Myocyte (in vitro differentiated cells): ENCODE measurements around the gene ORMDL3. TPM values are rescaled to one million over a fixed set of nuclear protein-coding genes. Genes with fewer than 3 reads are reported as not detected.
A peak's percentile ranks its signal among the peaks of the same experiment; 100 is the strongest.
"Not testable (repeated sequence)": the region's sequence is repeated elsewhere in the genome, so short reads cannot be mapped to it uniquely, and the experiment has no call there.

ENCODE experiments used
- DNase-seq: peaks from one replicate; pipeline ENCODE4 v3.0.0-alpha.2; 2012; ENCODE audit warnings: low read depth
- total RNA-seq: library from RNA; depleted of rRNA; stranded (reverse); fragments of >200 nt; gene quantifications from 2 replicates; pipeline ENCODE4 v1.2.3, GENCODE V29; 2014

ORMDL3 gene
- total RNA-seq, 1 donor from 2014 or later, result 34.7 TPM

DNA sequence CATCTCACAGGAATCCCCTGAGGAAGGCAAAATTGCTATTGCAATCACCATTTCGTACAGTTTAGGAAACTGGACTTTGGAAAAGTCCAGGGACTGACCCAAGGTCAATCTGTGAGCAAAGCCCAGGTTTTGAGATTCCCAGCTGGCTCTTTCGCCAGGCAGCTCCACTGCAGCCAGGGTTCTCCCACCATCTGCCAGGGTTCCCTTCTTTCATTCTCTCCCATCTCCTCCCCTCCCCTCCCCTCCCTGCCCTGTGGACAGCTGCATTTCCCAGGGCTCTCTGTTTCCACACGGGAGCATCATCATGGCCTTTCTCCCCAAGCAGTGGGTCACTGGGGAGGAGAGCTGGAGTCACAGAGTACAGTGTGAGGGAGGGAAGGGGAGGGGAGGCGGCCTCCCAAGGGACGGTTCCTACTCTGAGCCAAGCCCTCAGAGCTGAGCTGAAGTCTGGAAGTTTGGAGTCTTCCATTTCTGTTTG is 23.5 kb upstream of the ORMDL3 start:
- peak; percentile 88 for DNase-seq

DNA sequence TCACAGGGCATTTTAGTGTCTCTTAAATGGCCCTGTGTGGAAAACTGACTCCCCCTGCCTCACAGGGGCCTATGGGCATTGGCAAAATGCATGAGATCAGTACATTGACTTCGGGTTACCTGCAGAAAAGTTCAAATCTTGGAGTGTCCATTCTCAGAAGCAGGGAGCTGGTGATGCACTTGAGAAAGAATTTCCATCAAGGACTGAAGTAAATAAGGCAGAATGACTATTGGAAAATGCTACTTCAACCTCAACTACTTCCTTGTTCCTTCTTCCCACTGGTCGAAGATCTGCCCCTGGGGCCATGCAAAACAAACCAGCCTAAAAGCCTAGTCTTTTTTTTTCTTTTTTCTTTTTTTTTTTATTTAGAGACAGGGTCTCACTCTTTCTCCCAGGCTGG is 21.6 kb upstream of the ORMDL3 start:
- no peak for DNase-seq

DNA sequence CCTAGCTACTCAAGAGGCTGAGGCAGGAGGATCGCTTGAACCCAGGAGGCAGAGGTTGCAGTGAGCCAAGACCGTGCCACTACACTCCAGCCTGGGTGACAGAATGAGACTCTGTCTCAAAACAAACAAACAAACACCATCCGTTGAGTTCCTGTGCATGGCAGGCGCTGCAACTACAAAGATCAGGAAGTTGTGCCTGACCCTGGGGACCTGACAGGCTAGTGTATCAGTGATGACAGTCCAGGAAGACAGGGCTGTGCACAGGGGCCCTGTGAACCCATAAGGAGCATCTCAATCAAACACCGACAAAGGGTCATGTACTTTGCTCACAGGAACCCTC is 21.1 kb upstream of the ORMDL3 start:
- DNase-seq, result not testable (repeated sequence)

DNA sequence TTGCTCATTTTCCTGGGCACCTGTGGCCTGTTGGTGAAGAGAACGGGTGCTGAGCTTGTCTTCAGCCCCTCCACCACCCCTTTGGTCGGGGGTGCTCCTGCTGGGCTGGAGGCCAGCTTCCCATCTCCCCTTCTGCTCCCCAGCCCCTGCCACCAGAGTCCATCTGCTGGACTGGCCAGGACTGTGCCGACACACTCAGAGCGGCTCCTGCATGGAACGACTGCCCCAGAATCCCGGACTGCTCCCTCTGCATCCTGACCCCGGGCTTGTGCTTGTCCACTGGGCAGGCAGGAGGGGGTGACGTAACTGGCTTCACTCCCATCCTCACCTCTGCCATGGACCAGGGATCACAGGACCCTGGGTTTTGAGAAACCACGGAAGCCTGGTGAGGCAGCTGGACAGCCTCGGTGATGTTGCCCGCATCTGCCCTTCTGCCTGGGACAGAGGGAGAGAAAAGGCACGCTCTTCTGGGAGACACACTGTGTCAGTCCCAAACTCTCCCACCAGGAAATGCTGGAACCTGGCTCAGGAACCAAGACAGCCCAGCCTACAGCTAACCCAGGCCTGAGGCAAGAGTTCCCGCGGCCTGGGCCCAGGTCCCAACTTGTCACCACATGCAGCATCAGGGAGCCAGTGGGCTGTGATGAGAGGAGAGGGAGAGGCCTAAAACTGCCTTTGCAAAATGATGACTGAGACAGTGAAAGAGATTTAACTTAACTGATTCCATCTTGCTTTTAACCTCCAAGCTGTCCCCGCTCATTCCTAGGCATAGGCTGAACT is 19.3 kb upstream of the ORMDL3 start:
- no peak for DNase-seq

DNA sequence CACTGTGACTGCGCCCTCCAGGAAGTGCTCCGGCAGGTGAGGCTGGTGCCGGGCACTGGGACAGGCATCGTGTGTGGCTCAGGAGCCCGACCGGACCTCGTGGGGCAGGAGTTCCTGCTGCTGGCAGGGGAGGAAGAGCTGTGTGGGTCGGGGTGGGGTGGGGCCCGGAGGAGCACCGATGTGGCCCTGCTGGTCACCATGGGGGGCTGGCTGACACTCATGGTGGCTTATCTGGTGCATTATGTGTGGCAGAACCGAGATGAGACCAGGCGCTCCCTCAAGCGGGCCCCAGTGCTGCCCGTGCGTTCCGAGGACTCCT is 17.0 kb upstream of the ORMDL3 start:
- no peak for DNase-seq

DNA sequence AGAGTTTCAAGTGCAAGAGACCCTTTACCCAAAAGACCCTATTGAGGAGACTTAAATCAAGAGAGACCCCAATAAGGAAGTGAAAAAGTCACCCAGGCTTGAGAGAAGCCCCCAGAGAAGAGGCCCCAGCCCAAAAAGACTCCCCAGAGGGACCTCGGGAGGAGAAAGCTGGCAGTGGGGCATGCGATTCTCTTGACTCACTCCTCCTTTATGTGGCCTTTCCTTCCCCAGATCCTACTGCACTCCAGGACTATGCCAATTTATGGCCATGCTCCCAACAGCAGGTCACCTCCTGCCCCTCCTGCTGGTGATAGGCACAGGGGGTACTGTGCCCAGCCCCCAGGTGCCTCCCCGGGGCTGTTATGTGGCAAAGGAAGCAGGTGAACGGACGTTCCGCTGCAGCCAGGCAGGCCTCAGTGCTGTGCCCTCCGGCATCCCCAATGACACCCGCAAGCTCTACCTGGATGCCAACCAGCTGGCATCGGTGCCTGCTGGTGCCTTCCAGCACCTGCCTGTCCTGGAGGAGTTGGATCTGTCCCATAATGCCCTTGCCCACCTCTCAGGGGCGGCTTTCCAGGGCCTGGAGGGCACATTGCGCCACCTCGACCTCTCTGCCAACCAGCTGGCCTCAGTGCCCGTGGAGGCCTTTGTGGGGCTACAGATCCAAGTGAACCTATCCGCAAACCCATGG is 16.4 kb upstream of the ORMDL3 start:
- DNase-seq, result no peak

DNA sequence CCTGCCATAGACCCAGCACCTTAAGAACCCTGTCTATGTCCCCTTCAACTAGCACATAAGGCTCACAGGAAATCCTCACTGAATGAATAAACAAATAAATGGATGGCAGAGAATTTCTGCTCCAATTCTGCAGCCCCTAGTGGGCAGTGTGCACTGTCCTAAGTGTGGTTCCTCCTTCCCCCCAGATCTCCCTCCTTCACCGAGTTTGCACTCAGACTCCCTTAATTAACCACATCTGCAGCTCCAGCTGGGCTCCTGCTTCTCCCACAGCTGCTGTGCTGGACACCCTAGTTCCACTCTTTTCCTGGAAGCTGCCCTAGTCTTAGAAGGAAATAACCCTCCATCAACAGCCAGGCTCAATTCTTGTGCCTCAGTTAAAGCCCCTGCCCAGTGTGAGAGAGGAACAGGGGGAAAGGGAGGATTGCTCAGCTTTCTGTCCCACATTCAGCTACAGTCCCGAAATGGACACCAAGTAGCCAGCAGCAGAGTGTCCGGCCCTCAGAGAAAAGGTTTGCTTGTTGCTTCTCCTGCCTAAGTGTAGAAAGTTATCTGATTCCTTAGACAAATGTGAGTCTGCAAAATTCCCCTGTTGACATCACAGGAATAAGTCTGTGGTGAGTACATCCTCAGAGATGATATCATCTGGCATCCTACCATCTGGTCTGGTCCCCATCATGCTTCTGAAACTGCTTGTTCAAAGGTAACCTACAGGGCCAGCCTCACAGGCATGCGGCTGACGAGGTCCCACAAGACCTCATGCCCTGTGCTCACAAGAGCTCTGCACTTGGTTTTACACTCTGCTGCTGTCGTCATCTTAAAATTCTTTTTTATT is 12.4 kb upstream of the ORMDL3 start:
- peak; percentile 62 for DNase-seq

DNA sequence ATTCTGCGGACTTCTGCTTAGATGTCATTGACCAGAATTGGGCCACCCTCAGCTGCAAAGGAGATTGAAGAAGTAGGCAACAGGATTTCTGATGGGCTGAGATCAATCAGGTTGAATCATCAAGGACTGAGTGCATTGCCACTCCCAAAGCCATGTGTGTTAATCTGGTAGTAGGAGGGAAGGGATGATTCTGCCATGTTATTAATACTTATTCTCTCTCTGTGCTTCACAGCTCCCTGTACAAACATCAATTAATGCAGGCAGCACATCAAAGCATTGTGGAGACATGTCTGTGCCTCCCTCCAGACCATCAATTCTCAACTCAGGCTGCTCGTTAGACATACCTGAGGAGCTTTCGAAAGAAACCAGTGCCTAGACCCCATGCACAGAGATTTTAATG is 11.7 kb upstream of the ORMDL3 start:
- DNase-seq, result no peak

DNA sequence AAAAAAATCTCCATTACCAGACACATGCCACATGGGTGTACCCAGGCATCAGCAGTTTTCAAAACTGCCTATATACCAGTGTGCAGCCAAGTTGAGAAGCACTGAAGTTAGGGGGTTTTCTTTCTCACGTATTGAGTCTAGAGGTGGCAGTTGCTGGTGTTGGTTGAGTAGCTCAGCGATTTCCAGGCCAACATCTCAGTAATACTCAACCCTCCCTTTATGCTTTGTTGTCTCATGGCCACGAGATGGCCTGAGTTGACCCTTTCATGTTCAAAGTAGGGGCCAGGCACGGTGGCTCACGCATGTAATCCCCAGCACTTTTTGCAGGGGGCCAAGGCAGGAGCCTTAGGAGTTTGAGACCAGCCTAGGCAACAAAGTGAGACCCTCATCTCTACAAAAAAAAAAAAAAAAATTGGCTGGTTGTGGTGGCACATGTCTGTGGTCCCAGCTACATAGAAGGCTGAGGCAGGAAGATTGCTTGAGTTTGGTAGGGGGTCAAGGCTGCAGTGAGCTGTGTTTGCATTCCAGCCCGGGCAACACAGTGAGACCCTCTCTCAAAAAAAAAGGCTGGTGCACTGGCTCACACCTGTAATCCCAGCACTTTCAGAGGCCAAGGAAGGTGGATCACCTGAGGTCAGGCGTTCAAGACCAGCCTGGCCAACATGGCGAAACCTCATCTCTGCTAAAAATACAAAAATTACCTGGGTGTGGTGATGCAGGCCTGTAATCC is 10.9 kb upstream of the ORMDL3 start:
- no peak for DNase-seq

DNA sequence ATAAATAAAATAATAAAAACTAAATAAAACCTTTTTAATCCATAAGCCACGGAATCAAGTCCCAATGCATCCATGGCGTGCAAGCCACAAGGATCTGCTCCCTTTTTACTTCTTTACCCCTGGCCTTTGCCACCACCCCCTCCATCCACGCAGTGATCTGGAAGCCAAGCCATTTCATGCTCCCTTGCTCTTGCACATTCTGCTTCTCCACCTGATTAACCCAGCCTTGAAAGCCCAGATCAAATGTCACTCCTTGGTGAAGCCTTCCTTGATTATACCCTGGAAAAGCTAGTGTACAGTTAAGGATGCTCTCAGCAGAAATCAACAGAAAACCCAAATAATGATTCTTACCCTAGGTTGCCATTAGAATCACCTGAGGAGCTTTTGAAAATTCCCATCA is 10.0 kb upstream of the ORMDL3 start:
- DNase-seq, result no peak

DNA sequence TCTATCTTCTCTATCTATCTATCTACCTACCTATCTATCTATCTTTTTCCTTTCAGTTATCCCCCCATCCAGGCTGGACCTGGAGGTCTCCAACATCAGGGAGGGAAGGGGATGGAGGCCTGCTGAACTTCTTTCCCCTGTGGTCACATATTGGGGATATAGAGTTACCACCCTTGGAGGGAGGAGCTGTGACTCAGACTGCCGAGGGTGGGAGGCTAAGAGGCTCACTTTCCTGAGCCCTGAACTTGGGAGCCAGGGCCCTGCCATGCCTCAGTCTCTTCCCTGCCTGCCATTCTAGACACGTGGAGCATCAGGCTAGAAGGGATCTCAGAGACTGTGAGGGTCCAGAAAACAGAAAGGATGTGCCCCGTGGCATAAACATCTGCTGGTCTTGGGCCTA is 8.5 kb upstream of the ORMDL3 start:
- DNase-seq, result peak; percentile 54

DNA sequence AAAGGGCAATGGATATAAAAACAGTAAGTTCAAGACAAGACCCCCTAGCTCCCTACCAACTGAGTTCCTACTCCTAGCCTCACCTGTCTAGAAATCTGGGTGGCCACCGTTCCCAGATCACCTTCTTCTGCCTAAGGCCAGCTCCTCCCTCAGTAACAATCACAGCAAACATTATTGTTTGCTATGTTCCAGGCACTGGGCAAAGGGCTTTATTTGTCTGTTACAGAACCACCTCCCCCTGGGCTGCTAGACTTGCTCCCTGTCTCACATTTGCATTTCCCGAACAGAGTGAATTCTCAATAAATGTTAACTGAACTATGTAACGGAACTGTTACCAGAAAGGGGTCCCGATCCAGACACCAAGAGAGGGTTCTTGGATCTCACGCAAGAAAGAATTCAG is 6.9 kb upstream of the ORMDL3 start:
- no peak for DNase-seq

DNA sequence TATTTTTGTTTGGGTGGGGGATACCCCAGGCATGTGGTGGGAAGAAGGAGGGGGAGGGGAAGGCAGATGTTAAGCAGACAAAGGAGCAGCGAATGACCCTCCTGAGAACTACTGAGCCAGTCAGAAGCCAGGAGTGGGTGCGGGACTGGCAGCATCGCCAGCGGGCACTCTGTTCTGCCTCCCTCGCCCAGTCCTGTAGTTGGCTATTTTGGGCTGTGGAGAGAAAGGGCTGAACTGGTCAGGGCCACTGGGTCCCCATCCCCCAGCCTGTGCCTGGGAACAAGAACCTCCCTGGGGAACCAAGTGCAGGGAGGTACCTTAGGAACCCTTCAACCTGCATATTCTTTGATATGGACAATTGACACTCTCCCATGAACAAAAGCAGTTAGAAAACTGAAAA is 6.5 kb upstream of the ORMDL3 start:
- no peak for DNase-seq

DNA sequence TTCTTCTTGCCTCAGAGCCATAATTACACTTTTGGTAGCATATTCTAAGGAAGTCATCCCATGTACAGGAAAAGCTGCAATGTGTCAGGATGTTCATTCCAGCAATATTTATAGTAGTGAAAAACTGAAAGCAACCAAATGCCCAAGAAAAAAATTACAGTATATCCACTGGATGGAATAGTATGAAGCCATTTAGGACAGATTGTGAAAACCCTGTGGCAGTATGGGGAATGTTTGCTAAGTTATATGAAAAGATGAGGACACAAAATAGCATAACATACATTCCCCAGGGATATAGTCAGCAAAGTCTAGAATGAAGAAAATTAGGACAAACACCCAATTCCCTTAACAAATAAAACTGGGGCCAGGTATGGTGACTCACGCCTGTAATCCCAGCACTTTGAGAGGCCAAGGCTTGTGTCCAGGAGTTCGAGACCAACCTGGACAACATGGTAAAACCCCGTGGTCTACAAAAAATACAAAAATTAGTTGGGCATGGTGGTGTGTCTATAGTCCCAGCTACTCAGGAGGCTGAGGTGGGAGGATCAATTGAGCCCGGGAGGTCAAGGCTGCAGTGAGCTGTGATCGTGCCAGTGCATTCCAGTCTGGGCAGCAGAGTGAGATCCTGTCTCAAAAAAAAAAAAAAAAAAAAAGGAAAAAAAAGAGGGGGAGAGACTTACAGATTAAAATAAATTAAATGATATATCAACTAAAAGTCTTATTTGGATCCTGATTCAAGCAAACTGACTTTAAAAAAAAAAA is 2.4 kb upstream of the ORMDL3 start:
- DNase-seq, result no peak

DNA sequence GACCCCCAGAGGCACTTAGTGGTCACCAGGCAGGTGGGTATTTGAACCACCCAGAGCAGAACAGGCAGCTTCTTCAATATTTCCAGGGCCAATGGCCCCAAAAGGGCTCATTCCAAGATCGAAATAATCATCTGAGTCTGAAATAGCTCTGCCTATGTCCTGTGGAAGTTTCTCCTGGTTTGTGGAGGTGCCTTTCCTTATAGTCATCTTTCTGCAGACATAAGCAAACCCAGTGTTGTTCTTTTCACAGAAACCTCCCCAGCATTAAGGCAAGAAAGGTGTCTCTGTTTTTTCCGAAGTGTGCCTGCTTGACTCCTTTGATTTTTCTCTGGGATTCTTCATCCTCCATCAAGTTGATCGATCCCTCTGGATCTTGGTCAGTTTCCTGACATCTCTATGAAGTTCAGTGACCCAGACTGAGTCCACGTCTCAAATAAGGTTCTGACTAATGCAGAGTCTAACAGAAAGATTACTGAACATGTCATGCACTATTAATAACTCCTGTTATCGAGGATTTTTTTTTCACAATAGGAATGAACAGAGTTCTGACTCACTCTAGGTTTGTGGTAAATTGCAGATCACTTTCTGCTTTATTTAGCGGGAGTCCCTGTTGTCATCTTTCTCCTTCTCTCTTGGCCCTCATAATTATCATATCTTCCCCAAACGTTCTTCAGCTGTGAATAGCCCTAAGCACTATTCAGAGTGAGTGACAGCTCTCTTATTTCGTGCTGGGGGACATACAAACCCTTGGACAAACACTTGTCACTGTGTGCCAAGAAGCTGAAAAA is 1.7 kb upstream of the ORMDL3 start:
- DNase-seq, result peak; percentile 93

DNA sequence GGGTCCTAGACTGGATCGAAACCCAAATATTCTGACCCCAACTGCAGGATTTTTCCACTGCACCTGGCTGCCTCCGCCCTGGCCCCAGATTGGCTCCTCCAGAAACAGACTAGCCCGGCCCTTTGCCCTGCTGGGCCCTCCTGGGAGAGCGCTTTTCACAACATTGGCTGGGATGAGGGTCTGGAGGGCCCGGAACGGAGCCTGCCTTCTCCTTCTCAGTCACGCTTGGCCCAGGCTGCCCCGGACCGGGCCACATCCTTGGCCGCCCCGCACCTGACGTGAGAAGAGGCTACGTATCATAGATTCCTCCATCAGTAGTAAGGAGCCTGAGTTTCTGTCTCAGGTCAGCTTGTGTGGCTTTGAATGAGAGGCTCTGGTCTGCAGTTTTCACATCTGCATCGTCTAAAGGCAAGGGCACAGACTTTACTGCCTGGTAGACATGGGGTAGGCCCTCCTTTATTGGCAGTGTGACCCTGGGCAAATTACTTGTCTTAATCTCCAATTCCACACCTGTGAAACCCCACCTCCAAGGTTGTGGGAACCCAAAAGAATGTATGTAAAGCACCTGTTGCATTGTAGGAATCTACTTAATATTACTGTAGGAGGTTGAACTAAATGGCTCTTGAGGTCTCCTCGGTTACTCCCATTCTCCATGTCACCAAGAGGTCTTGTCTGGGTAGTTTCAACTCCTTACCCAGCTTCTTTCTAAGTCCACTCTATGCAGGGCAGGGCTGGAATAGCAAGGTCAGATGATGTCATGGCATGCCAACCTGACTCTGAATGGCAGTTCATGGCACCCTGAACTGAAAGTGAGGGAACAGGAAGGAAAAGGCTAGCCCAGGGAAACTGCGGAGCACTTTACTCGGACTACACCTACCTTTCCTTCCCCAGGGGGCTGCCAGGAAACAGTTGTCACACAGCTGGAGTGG is 792 bp upstream of the ORMDL3 start:
- no peak for DNase-seq

DNA sequence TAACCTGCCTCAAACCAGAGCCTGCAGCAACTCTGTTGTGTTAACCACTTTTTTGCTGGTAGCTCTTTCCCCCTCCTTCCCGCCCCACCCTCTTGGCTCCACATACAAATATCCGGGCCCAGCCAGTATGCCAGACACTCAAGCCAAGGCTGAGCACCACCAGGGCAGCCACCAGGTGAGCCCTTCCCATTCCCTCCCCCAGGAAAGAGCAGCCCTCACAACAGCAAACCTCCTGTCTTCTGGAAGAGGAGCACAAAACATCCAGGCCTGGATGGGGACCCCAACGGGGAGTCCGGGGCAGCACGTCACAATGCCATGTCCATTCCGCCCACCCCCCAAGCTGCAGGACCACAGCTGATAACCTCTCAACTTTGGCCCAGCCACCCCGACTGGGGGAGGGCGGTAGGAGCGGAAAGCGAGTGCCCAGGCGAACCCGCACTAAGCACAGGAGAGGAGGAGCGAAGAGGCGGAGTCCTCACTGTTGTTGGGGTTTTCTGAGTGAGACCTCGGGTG is 757 bp downstream of the ORMDL3 start:
- peak; percentile 28 for DNase-seq

DNA sequence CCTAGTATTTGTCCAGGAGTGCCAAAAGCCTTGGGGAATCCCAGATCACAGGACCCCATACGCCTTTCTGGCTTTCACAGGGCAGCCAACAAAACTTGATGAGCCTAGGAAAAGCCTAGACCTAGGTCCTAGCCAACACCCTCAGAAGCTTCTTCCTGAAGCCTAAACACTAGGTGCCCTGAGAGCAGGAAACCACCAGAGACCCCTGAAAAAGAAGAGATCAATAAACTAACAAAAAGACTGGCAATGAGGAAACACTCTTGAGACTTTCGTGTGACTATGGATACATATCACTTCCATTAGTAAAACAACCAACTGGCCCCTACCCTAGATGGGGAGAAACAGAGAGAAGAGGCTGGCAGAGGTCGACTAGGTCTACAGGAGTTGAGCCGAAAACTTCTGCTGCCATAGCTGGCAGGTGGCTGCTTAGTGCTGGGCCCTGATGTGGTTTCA is 1.2 kb downstream of the ORMDL3 start:
- no peak for DNase-seq
